ENCODE measurements around the gene ACSS1.

- TF ChIP-seq CTCF (IDR thresholded peaks at IDR 0.05; ENCODE audit: low read depth, low read length, poor library complexity, severe bottlenecking) = no peak
- TF ChIP-seq EZH2phosphoT487 (IDR thresholded peaks at IDR 0.05; ENCODE audit: borderline replicate concordance, low read length) = no peak
Observed at GRCh38 chr20:25078662-25079061, 20.7 kb upstream of the ACSS1 start.

All from DOHH2 (cell line).